ENCODE results near the gene LCP1.
A peak's percentile ranks its signal among the peaks of the same experiment; 100 is the strongest.
"Not testable (repeated sequence)": the region's sequence is repeated elsewhere in the genome, so short reads cannot be mapped to it uniquely, and the experiment has no call there.

LCP1 gene

GRCh38 chr13:46181840-46182490 lies at the start of gene LCP1:
Gene LCP1, minus strand, starts transcription at chr13:46182177. Its CDS starts 22,515 bp downstream, at chr13:46159662.
- intact Hi-C loops (cut with micrococcal nuclease), result loop anchor here (5.0 kb wide), 1 partner anchor 105 kb away; no protein-coding TSS in a partner anchor
- Mint-ChIP-seq H3K9me3 (no peaks in the 10 kb centered on the region), H3K27me3 (no peaks in the 10 kb centered on the region), H3K4me1 (ENCODE audit: low read depth) (peaks cover 60% of the 10 kb centered on the region), H3K27ac (peak within 1 kb of the TSS; percentile 86), H3K4me3 (peak within 1 kb of the TSS; percentile 92), H3K36me3 (ENCODE audit: low read depth) (peaks cover 36% of the 10 kb centered on the region)

GRCh38 chr13:46229251-46229650 lies 47.3 kb upstream of the LCP1 start:
- Mint-ChIP-seq H3K4me3 (no peak overlapping the region), H3K36me3 (ENCODE audit: low read depth) (peaks cover 12% of the 10 kb centered on the region), H3K4me1 (ENCODE audit: low read depth) (peaks cover 16% of the 10 kb centered on the region), H3K27me3 (no peaks in the 10 kb centered on the region), H3K9me3 (peaks cover 29% of the 10 kb centered on the region), H3K27ac (no peak overlapping the region)
- intact Hi-C loops (cut with micrococcal nuclease), result no loop called here

- intact Hi-C loops (cut with micrococcal nuclease); H3K27me3 Mint-ChIP-seq; H3K4me3 Mint-ChIP-seq: not testable (repeated sequence)
- peak overlapping the region; percentile 79 for H3K27ac Mint-ChIP-seq
- H3K36me3 Mint-ChIP-seq (ENCODE audit: low read depth), result peaks cover 12% of the 10 kb centered on the region
- H3K4me1 Mint-ChIP-seq (ENCODE audit: low read depth), result peaks cover 41% of the 10 kb centered on the region
- peaks cover 15% of the 10 kb centered on the region for H3K9me3 Mint-ChIP-seq
These were observed 38.3 kb upstream of the LCP1 start for GRCh38 chr13:46220234-46220633.

DNA sequence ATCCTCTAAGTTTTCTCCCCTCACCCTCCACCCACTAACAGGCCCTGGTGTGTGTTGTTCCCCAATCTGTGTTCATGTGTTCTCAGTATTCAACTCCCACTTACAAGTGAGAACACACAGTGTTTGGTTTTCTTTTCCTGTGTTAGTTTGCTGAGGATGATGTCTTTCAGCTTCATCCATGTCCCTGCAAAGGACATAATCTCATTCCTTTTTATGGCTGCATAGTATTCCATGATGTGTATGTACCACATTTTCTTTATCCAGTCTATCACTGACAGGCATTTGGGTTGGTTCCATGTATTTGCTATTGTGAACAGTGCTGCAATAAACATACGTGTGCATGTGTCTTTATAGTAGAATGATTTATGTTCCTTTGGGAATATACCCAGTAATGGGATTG lies 32.8 kb upstream of the LCP1 start:
- Mint-ChIP-seq H3K4me1 (ENCODE audit: low read depth) (peaks cover 49% of the 10 kb centered on the region), H3K27ac (peak overlapping the region; percentile 45), H3K36me3 (ENCODE audit: low read depth) (peaks cover 23% of the 10 kb centered on the region), H3K9me3 (peaks cover 15% of the 10 kb centered on the region)
- H3K4me3 Mint-ChIP-seq, H3K27me3 Mint-ChIP-seq: not testable (repeated sequence)
- intact Hi-C loops (cut with micrococcal nuclease), result loop anchor here (5.0 kb wide), 1 partner anchor 37 kb away; no protein-coding TSS in a partner anchor

DNA sequence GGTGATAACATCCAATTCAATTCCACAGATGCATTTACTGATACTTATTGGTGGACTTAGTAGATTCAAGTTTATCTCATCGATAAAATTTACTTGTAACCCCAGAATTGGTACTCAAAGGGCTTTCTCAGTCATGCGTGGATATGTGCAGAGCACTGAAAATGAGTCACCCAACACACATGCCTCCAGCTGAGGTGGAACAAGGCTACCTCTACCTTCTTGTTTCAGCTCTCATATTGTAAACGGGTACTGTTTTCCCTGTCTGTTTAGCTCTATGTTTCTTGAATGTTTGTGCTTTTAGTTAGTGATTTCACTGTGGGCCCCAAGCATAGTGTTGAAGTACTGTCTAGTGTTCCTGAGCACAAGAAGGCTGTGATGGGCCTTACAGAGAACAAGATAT lies 31.3 kb upstream of the LCP1 start:
- no peak overlapping the region for H3K27ac Mint-ChIP-seq

GRCh38 chr13:46211483-46212351 lies 29.7 kb upstream of the LCP1 start, which contains the start of gene LRRC63:
Gene LRRC63, plus strand, starts transcription at chr13:46211928. Its CDS starts 1,107 bp downstream, at chr13:46213035.
- Mint-ChIP-seq H3K27me3 (no peaks in the 10 kb centered on the region), H3K27ac (peak within 1 kb of the TSS; percentile 90), H3K36me3 (ENCODE audit: low read depth) (peaks cover 11% of the 10 kb centered on the region), H3K4me3 (peak within 1 kb of the TSS; percentile 85), H3K4me1 (ENCODE audit: low read depth) (peaks cover 40% of the 10 kb centered on the region), H3K9me3 (no peaks in the 10 kb centered on the region)
- intact Hi-C loops (cut with micrococcal nuclease), result loop anchor here (5.0 kb wide), 1 partner anchor 34 kb away; no protein-coding TSS in a partner anchor

More for the DNA sequence above, 31.3 kb upstream of the LCP1 start:
- intact Hi-C loops (cut with micrococcal nuclease), result loop anchor here (5.0 kb wide), 1 partner anchor 36 kb away; no protein-coding TSS in a partner anchor
- peaks cover 14% of the 10 kb centered on the region for H3K9me3 Mint-ChIP-seq
- peaks cover 40% of the 10 kb centered on the region for H3K4me1 Mint-ChIP-seq (ENCODE audit: low read depth)
- H3K27me3 Mint-ChIP-seq, result no peaks in the 10 kb centered on the region
- H3K36me3 Mint-ChIP-seq (ENCODE audit: low read depth), result peaks cover 23% of the 10 kb centered on the region
- H3K4me3 Mint-ChIP-seq, result no peak overlapping the region

GRCh38 chr13:46211116-46211482 lies 29.1 kb upstream of the LCP1 start:
- intact Hi-C loops (cut with micrococcal nuclease), result loop anchor here (5.0 kb wide), 1 partner anchor 34 kb away; no protein-coding TSS in a partner anchor
- Mint-ChIP-seq H3K9me3 (no peaks in the 10 kb centered on the region), H3K4me1 (ENCODE audit: low read depth) (peaks cover 41% of the 10 kb centered on the region)

GRCh38 chr13:46210362-46211083 lies 28.5 kb upstream of the LCP1 start:
- Mint-ChIP-seq H3K4me1 (ENCODE audit: low read depth) (peaks cover 35% of the 10 kb centered on the region), H3K9me3 (no peaks in the 10 kb centered on the region), H3K36me3 (ENCODE audit: low read depth) (peaks cover 11% of the 10 kb centered on the region), H3K27me3 (no peaks in the 10 kb centered on the region), H3K27ac (peak overlapping the region; percentile 90), H3K4me3 (peak overlapping the region; percentile 85)
- intact Hi-C loops (cut with micrococcal nuclease), result loop anchor here (5.0 kb wide), 1 partner anchor 33 kb away; no protein-coding TSS in a partner anchor

More at GRCh38 chr13:46211116-46211482, 29.1 kb upstream of the LCP1 start:
- Mint-ChIP-seq H3K4me3 (peak overlapping the region; percentile 85), H3K27me3 (no peaks in the 10 kb centered on the region), H3K36me3 (ENCODE audit: low read depth) (peaks cover 11% of the 10 kb centered on the region), H3K27ac (peak overlapping the region; percentile 90)

- Mint-ChIP-seq H3K36me3 (ENCODE audit: low read depth) (peaks cover 11% of the 10 kb centered on the region), H3K27ac (no peak overlapping the region), H3K4me3 (no peak overlapping the region), H3K4me1 (ENCODE audit: low read depth) (peaks cover 23% of the 10 kb centered on the region), H3K9me3 (no peaks in the 10 kb centered on the region), H3K27me3 (no peaks in the 10 kb centered on the region)
- intact Hi-C loops (cut with micrococcal nuclease), result no loop called here
These were observed 25.9 kb upstream of the LCP1 start for GRCh38 chr13:46207828-46208227.

- peaks cover 3% of the 10 kb centered on the region for H3K36me3 Mint-ChIP-seq (ENCODE audit: low read depth)
- peaks cover 29% of the 10 kb centered on the region for H3K4me1 Mint-ChIP-seq (ENCODE audit: low read depth)
- H3K27ac Mint-ChIP-seq, result no peak overlapping the region
- no peak overlapping the region for H3K4me3 Mint-ChIP-seq
- intact Hi-C loops (cut with micrococcal nuclease), result no loop called here
- H3K27me3 Mint-ChIP-seq, result no peaks in the 10 kb centered on the region
- H3K9me3 Mint-ChIP-seq, result no peaks in the 10 kb centered on the region
These were observed 24.2 kb upstream of the LCP1 start for GRCh38 chr13:46206143-46206542.

GRCh38 chr13:46202966-46203365 lies 21.0 kb upstream of the LCP1 start:
- no peaks in the 10 kb centered on the region for H3K36me3 Mint-ChIP-seq (ENCODE audit: low read depth)
- intact Hi-C loops (cut with micrococcal nuclease), result no loop called here
- no peak overlapping the region for H3K4me3 Mint-ChIP-seq
- no peaks in the 10 kb centered on the region for H3K9me3 Mint-ChIP-seq
- no peaks in the 10 kb centered on the region for H3K27me3 Mint-ChIP-seq
- peaks cover 31% of the 10 kb centered on the region for H3K4me1 Mint-ChIP-seq (ENCODE audit: low read depth)
- no peak overlapping the region for H3K27ac Mint-ChIP-seq

DNA sequence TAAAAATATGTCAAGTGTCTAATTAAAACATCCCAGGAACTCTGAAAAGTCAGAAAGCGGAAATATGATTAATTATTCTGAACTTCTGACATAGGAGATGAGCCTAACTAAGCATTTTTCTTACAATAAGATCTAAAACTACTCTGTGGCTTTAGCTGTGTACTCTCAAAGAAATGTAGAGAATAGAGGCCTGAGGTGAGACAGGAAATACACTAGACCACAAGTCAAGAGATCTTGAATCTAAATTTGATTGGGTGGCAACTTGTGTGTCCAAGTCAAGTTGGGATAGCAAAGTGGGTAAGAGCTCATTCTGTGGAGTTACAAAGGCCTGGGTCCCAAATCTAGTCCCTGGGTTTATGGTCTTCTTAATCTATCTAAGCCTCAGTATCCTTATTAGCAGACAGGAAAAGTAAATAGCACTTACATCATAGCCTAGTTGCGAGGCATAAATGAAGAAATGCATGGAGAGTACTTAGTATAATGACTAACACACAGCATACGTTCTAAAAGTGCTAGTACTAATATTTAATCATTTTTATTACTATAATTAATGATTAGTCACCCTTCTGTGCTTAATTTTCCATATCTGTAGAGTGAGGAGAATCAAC lies 20.3 kb upstream of the LCP1 start:
- Mint-ChIP-seq H3K36me3 (ENCODE audit: low read depth) (no peaks in the 10 kb centered on the region), H3K27ac (peak overlapping the region; percentile 53), H3K4me1 (ENCODE audit: low read depth) (peaks cover 31% of the 10 kb centered on the region), H3K4me3 (no peak overlapping the region), H3K9me3 (no peaks in the 10 kb centered on the region), H3K27me3 (no peaks in the 10 kb centered on the region)
- intact Hi-C loops (cut with micrococcal nuclease), result no loop called here

DNA sequence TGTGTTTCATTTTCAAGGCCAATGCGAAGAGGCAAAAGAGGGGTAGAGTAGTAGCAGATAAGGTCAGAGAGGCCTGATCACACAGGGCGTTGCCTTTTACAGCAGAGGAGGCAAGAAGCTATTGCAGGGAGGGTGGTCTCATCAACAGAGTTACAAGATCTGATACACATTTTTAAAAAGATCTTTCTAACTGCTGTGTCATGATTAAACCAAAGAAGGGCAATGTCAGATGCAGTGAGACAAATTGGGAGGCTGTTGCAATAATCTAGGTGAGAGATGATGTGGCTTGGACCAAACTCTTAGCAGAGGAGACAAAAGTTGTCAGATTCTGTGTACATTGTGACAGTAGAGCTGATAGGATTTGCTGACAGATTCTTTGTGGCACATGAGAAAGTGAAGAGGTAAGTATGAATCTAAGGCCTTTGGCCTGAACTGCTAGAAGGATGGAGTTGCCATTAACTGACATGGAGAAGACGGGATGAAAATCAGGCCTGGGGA lies 16.8 kb upstream of the LCP1 start:
- Mint-ChIP-seq H3K4me1 (ENCODE audit: low read depth) (peaks cover 33% of the 10 kb centered on the region), H3K36me3 (ENCODE audit: low read depth) (peaks cover 6% of the 10 kb centered on the region), H3K27me3 (no peaks in the 10 kb centered on the region), H3K27ac (no peak overlapping the region), H3K4me3 (no peak overlapping the region), H3K9me3 (peaks cover 8% of the 10 kb centered on the region)
- intact Hi-C loops (cut with micrococcal nuclease), result no loop called here

All from dendritic cell treated with granulocyte-macrophage colony-stimulating factor and Interleukin-4, amounts not matched to agents 40 ng/mL and 50 ng/mL, for 4 days (primary cell).